CD4-positive, alpha-beta T cell treated with Interleukin-6 at 100 ng/mL for 8 hours (primary cell): ENCODE measurements around the gene ARHGAP8.

ENCODE experiments used
- DNase-seq: peaks from one replicate; pipeline ENCODE4 v3.0.0-alpha.2; 2020; ENCODE audit warnings: mixed read lengths, low spot score

The ARHGAP8 gene

DNA sequence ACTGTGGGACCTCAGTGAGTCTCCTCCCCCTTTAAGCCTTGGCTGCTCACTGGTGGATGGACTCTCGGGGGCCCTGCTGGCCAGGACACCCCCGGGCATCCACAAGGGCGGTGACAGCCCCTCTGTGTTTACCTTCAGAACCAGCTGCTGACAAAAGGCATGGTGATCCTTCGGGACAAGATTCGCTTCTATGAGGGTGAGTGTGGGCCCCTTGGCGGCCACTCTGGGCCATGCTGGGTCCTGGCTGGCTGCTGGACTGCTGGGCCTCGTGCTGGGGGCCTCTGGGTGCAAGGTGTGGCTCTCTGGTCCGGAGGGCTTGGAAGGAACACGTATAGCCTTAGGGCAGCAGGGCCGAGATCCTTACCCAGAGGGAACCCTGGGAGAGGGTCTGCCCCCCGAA, 25.9 kb upstream of the ARHGAP8 start:
- no peak for DNase-seq

DNA sequence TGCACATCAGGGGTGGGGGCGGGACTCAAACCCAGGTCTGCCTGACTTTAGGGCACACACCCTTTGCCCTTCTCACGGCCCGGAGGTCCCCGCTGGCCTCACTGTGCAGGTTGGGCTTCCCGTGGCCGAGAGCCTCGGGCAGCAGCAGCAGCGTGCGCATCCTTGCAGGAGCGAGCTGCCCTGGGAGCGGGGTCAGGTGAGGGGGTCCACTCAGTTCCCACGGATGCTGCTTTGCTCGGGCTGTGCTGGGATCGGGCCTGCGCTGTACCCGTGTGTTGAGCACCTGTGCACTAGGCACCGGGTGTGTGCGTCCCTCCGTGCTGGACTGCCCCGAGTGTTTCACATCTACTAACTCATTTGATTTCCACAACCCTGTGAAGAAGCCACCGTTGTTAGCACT, 25.2 kb upstream of the ARHGAP8 start:
- DNase-seq, result no peak

DNA sequence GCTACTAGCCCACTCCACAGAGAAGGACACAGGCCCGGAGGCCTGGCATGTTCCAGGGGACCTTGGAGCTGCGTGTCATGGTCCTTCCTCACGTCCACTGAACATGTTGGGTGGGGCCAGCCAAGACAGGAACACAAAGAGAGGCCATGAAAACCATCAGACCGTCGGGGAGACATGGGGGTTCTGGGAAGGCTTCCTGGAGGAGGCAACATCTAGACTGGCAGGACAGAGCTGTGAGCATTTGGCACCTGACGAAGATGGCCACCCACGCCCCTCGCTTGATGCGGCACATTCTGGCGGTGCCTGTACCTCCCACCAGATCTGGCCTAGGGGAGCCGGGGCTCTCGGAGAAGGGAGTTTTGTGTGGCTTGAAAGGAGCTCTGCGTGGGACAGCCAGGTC, 24.7 kb upstream of the ARHGAP8 start:
- DNase-seq, result no peak

DNA sequence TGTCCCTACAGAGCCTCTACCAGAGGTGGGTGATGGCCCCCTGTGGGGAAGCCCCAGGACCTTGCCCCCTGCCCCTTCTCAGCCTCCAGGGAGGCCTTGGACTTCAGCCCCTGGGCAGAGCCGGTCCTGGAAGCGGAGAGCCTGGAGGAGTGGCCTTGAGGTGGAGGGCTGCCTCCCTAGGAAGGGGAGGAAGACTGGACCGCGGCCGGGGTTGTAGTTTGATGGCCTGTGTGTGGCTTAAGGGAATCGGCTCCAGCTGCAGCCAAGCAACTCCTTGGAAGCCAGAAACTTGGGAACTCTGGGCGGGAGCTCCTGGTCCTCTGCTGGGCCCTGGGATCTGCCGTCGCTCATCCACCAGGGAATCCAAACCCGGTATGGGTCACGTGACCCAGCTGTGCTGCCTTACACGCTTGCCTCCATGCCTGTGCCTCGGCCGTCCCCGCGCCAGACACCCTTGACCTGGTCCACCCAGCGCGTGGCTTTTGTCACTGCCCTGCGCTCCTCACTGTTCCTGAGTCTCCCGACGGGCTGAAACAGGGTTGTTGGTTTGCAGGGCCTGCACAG, 23.5 kb upstream of the ARHGAP8 start:
- no peak for DNase-seq

DNA sequence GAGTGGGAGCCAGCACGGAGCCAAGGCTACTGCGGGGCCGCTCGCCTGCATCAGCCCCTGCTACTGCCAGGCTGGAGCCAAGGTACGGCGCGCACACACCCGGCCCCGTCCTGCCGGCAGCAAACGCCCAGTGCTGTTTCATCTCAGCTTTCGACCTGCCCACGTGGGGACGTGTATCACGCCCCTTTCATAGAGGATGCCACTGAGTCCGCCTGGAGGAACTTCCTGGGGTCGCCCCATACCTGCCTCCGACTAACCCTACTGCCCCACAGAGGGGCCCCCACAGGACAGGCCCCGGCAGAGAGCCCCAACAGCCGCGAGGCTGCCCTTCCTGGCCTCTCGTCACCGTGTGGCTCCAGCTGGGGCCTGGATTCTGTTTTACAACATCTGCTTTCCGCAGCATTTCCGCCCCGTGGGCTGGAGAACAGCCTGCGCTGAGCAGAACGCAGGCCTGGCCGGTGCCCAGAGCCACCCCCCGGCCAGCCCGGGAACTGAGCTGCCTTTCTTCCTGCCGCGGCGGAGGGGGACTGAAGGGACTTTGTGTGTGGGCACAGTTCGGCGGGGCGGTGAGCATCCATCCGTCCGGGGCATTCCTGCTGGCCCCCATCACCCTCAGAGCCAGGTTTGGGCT, 22.9 kb upstream of the ARHGAP8 start:
- no peak for DNase-seq

DNA sequence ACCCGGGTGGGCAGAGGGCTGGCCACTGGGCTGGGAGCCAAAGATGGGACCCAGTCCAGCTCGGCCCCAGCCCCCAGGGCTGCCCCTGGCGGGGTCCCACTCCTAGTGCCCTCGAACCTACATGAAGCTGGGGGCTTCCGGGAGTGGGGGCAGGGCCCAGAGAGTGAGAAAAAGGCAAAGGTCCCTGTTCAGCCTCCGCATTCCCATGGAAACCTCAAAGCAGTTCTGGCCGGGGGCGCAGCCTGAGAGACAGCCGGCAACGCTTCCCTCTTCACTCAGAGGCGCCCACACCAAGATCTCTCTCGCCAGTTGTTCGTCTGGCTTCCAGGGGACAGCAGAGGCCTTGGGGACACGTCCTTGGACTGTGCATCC, 22.4 kb upstream of the ARHGAP8 start:
- DNase-seq, result no peak

DNA sequence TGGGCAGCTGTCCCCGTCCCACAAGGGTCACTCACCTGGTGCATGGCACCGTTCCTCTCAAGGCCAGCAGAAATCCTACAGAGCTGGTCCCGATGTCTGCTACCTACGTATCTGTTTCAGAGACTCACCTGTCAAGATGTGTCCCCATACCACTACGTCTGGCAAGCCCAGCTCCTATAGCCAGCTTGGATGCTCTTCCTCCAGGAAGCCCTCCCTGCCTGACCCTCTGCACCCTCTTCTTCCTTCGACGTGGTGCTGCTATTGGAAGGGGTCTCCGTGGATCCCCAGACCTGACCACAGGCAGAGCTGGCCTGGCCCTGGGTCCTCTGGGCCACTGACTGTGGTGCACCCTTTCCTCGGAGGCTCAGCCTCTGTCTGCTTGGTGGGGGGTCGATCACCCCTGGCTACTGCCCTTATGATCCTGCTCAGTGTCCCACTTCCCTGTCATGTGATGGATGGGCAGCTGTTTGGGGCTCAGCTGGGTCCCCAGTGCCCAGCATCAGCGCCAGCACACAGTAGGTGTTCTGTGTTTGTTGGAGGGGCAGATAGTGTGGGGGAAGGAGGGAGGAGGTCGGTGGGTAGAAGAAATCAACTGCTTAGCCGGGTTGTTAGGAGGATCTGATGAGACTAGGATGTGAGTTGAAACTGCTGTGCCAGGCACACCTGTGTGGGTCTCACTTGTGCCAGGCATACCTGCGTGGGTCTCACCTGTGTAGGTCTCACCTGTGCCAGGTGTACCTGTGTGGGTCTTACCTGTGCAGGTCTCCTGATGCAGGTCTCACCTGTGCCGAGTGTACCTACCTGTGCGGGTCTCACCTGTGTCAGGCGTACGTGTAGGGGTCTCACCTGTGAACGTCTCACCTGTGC, 21.7 kb upstream of the ARHGAP8 start:
- DNase-seq, result no peak

DNA sequence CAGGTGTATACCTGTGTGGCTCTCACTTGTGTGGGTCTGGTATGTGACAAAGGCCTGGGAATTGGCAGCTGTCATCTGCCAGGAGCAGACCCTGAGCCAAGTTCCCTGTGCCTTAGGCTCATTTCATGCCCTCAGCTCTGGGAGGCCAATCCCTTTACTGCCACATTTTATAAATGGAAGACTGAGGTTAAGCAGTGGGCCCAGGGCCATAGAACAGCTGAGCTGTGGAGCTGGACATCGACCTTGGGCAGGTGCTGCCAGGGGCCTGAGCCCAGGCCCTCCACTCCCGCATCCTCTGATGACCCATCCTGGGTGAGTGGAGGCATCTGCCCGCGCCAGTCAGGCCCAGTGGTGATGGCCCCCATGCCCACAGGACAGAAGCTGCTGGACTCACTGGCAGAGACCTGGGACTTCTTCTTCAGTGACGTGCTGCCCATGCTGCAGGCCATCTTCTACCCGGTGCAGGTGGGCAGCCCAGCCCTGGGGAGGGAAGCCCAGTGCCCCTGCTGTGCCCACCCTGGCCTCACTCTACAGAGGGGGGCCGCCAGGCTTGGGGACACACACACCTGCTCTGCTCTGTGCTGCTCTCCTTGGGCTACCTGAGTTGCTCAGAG, 20.9 kb upstream of the ARHGAP8 start:
- no peak for DNase-seq

DNA sequence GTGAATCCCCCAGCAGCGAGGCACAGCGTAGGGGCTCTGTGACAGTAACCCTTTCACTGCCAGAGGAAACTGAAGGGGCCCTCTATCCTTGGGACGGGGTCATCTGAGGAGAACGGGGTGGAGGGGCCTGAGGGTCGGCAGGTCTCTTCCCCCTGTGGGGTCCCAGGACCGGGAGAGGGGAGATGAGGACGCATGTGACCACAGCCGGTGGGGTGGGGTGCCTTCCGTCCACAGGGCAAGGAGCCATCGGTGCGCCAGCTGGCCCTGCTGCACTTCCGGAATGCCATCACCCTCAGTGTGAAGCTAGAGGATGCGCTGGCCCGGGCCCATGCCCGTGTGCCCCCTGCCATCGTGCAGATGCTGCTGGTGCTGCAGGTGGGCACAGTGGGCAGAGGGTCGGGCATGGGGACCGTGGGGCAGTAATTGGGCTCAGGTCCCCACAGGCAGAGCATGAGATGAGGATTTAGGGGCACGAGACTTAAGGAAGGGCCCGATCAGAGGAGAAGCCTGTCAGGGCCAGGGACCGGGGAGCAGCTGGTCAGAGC, 20.3 kb upstream of the ARHGAP8 start:
- DNase-seq, result no peak

DNA sequence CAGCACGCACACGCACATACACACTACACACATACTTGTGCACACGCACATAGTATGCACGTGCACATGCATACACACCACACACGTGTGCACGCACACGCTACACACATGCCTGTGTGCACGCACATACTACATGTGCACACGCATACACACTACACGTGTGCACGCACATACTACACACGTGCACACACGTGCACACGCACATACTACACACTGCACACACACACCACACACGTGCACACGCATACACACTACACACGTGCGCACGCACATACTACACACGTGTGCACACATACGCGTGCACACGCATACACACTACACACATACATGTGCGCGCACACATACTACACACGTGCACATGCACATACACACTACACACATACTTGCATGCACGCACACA, 19.7 kb upstream of the ARHGAP8 start:
- no peak for DNase-seq

DNA sequence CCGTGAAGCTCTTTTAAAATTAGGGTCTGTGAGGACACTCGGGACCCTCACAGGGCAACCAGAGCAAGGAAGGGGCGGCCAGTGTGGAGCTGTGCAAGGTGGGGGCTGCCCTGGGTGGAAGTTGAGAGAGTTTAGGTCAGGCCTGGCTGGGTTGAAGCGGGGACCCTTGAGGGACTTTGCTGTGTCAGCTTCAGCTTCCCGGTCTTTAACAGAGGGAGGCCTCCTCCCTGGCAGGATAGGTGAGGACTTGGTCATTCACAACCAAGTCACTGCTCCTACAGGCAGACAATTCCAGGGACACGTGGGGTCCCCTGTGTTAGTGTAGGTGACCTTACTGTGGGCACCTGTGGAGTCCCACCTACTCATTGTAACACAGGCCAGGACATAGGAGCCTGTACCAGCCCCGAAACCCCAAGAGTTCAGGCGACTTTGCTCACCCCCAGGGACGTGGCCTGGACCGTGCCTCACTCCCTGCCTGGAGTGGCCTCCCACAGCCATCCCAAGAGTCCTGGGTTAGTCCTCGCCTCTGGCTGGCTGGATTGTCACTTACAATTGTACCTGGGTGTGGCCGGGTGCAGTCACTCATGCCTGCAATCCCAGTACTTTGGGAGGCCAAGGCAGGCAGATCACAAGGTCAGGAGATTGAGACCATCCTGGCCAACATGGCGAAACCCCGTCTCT, 18.8 kb upstream of the ARHGAP8 start:
- no peak for DNase-seq

DNA sequence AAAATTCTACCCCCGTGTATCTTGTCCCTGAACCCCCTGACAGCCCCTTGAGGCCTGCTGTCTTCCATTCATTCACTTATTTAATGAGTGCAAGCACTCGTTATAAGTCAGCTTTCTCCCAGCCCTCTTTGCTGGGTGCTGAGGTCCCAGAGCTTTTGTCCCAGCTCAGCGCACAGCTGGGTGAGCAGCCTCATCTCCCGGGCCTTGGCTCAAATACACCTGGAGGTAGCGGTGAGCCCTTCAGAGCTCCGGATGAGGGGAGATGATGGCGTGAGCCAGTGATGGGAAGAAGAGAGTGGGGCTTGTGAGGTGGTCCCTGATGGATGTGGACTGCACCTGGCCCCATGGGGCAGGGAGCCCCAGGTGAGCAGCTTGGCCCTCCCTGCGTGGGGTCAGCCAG, 18.1 kb upstream of the ARHGAP8 start:
- no peak for DNase-seq

DNA sequence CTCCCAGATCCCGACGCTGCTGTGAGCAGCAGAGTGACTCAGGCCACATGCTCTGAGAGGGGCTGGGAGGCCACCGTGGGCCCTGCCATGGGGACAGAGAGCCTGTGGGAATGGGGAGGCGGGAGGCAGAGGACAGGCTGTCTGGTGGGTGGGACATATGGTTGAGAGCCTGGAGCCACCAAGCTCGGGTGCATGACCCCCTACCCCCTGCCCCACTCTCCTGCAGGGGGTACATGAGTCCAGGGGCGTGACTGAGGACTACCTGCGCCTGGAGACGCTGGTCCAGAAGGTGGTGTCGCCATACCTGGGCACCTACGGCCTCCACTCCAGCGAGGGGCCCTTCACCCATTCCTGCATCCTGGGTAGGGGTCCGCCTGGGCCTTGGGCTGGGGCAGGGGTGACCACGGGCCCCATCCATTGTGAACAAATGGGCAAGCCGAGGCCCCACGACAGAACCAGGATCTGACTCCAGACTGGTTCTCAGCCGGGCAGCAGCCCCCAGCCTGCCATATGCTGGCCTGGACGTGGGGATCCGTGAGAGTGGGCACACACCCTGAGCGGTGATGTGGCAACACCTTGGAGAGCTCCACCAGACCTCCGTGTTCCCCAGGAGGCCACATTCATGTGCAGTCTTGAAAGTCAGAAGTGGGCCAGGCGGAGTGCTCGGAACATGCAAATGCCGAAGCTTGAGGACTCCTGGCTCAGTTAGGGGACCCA, 17.4 kb upstream of the ARHGAP8 start:
- no peak for DNase-seq

DNA sequence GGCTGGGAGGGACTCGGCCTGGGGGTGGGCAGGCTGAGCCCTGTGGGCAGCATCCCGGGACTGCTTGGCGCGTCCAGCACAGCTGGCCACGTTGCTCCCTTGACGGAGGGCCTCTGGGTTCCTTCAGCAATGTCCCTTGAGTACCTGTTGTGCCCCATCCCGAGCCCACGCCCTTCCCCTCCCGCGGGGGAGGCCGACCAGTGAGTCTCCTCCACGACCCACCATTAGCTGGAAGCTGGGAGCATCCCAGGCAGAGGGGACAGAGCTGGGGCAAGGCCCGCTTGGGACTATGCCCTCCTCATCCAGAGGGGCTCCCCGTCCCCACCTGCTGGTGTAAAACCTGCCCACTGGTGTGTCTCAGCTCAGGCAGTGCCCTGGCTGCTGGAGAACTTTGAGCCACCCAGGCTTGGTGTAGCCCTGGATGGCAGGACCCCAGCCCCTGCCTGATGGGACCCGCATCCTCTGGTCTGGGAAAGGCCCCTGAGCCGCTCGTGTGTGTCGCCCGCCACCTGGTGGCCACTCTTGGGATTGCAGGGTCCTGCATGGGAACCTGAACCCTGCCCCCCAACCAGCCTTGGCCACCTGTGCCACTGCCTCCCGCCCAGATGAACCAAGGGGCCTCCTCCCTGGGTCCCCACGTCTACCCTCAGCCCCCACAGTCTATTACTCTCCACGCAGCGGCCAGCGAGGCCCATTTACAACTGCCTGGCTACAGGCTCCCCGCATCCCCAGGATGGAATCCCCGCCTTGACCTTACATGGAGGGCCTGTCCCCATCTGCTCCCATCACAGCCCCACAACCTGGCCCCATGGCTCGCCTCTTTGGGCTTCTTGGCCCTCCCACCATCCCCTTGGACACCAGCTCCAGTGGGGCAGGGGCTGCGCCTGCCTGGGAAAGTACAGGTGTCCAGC, 16.6 kb upstream of the ARHGAP8 start:
- DNase-seq, result peak; percentile 71

DNA sequence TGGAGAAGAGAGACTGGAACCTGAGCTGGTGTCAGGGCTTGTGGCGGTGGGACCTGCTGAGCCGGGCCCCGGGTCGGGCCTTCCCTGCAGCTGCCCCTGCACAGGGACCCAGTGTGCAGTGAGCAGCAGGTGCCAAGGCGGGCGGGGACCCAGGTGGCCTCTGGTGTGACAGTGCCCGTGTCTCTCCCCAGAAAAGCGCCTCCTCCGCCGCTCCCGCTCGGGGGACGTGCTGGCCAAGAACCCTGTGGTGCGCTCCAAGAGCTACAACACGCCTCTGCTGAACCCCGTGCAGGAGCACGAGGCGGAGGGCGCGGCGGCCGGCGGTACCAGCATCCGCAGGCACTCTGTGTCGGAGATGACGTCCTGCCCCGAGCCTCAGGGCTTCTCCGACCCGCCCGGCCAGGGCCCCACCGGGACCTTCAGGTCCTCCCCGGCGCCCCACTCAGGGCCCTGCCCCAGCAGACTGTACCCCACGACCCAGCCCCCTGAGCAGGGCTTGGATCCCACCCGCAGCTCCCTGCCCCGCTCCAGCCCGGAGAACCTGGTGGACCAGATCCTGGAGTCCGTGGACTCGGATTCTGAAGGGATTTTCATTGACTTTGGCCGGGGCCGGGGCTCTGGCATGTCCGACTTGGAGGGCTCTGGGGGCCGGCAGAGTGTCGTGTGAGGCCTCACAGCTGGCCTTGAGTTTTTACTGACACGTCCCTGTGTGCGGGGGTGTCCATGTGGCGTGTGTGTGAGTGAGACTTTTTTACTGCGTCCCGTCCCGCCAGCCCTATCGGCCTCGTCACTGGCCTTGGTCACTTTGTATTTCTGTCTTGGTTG, 15.6 kb upstream of the ARHGAP8 start:
- DNase-seq, result no peak

DNA sequence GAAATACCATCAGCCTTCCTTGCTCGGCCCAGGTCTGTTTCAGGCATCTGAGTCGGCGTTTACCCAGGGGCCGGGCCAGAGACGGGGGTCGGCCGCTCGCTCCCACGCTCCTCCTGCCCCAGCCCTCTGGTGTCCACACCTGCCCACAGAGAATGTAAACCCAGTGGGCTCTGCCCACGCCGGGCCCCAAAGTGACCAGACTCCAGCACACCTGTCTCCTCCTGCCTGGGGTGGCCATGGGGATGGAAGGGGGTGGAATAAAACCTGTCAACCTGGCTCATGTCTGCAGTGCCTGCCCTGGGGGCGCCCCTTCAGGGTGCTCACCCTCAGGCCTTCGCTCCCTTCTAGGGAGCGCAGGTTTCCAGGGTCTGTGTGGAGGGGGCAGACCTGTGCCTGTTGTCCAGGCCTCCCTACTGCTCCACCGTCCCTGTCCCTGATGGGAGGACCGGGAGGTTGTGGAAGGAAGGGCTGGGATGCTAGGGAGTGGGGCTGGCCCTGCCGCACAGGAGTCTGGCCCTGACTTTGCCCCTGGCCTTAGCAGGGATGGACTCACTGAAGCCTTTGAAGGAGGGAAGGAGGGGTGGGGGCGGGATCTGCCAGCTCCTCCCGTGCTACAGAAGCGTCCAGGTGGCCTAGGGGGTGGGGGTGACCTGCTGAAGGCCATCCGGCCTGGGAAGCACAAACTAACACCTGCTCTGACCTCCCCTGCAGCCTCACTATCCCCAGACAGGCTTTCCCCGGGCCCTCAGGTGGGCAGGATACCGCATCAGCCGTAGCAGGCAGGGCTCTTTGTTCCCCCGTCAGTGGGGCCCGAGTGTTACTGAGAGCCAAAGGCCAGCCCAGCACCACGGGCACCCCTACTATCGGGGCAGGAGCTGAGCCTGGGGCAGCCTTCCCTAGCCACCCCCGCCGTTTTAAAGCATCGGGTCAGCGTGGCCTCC, 14.7 kb upstream of the ARHGAP8 start:
- DNase-seq, result no peak

DNA sequence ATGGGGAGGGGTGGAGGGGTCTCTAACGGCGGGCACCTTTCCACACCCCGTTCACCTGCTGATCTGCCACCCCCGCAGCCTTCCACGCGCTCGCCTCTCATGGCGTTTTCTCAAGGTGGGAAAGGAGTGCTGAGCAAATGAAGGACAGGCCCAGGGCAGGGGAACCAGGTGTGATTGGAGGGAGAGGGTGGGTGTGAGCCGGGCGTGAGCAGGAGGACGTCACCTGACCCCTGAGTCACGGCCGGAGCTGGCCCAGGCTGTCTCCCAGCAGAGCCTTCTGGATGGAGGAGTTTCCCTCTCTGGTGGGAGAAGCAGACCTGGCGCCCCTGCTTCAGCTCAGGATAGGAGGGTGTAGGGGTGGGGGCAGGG, 14.0 kb upstream of the ARHGAP8 start:
- DNase-seq, result no peak

DNA sequence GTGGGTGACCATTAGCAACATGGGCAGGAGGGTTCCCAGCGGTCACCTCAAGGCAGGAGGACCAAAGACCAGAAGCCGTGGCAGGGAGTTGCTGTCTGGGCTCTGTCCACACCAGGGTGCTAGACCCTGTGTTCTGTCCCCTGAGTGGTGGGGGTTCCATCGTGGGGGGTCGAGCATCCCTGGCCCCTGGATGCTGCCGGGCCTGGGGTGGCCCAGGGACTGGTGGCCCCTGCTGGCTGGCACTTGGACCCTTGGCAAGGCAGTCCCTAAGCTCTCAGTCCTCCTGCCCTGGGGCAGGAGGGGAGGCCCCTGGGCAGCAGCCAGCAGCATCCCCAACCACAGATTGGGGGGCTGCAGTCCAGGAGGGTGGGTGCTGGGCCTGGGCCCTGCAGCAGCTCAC, 13.4 kb upstream of the ARHGAP8 start:
- no peak for DNase-seq
